Measurements from ENCODE around the gene BEND4. TPM values are rescaled to one million over a fixed set of nuclear protein-coding genes. Genes with fewer than 3 reads are reported as not detected.

Gene BEND4
- total RNA-seq, 4 donors from 2014 or later: 0.16 to 0.28 (median 0.25) TPM; not detected in 1

DNA sequence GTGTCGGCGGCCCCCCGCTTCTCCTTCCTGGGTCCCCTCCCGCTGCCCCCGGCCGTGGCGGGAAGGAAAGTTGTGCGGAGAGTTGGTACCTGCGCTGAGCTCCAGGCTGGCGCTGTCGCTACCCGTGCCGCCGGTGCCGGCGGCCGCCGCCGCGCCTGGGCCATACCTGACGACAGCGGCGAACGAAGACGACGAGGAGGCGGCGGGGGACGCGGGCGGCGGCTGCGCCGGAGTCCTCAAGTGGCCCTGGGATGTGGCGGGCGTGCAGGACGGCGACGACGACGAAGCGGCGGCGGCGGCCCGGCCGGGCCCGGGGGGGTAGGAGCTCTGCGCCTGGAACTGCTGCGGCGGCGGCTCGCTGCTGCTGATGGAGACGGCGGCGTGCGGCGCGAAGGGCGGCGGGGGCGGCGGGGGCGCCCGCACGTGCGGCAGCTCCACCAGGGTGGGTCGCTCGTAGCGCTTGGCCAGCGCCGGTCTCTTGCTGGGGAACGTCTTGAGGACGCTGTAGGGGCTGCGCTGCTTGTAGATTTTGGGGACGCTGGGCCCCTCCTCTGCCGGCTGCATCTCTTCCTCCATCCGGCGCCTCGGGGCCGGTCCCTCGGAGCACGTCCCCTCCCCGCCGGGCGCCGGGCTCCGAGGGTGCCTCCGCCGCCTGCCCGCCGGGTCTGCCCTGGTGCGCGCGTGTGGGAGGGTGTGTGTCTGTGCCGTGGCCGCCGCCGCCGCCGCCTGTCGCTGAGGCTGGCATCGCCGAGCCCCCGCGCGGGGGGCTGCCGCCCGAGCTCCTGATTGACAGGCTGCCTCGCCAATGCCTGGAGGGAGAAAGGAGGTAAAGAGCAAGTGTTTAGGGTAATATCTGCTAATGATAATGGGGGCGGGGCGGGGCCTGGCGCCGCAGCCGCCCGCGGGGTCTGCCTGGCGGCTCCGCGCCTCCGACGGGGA lies 618 bp downstream of the BEND4 start:
- TF ChIP-seq CTCF (IDR thresholded peaks at IDR 0.05): no peak
- DNase-seq (ENCODE audit: low spot score) (no peak), ATAC-seq (ENCODE audit: low FRiP score) (peak; percentile 20)

GRCh38 chr4:42150653-42151567 lies 1.5 kb downstream of the BEND4 start:
- no peak for TF ChIP-seq CTCF (IDR thresholded peaks at IDR 0.05)
- ATAC-seq (ENCODE audit: low FRiP score) (peak; percentile 6), DNase-seq (ENCODE audit: low spot score) (no peak)

DNA sequence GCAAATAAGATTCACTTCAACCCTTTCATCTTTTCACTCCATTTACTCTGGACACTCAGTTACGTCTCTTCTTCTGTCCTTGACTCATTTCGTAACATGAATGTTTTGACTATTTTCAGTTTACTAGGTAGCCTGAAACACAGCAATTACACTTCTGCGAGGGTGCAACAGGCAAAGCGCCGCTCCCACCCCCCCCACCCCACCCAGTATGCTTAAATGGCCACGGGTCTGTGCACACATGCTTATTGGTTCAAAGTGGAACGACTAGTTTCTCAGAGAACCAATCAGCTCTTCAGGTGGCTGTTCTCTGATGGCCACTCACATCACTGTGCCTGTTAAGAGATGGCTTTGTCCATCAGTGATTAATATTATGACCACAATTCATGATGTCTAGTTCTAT lies 3.5 kb downstream of the BEND4 start:
- no peak for ATAC-seq (ENCODE audit: low FRiP score)

DNA sequence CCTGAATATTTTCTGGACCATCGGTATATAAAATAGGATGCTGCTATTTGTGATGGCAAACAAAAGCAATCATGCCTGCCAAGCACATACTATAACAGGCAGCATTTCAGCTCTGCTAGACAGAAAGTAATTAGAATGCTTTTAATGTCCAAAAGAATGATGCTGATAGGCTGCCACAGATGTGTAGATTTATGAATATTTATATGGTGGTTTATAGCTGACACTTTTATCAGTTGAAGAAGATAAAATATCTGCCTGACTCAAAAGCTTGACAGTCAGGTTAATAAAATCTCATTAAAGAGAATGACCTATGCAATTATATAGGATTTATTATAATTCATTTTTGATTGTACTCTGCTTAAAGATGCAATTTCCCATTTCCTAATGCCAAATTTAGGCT lies 4.0 kb downstream of the BEND4 start:
- DNase-seq (ENCODE audit: low spot score): no peak

More for the DNA sequence above, 3.5 kb downstream of the BEND4 start:
- TF ChIP-seq CTCF (IDR thresholded peaks at IDR 0.05): no peak
- DNase-seq (ENCODE audit: low spot score): no peak

GRCh38 chr4:42144028-42144427 lies 8.4 kb downstream of the BEND4 start:
- no peak for ATAC-seq (ENCODE audit: low FRiP score)
- no peak for TF ChIP-seq CTCF (IDR thresholded peaks at IDR 0.05)
- no peak for DNase-seq (ENCODE audit: low spot score)

More for the DNA sequence above, 4.0 kb downstream of the BEND4 start:
- no peak for TF ChIP-seq CTCF (IDR thresholded peaks at IDR 0.05)
- ATAC-seq (ENCODE audit: low FRiP score): no peak

- no peak for ATAC-seq (ENCODE audit: low FRiP score)
- no peak for TF ChIP-seq CTCF (IDR thresholded peaks at IDR 0.05)
- no peak for DNase-seq (ENCODE audit: low spot score)
Observed at GRCh38 chr4:42142591-42142990, 9.9 kb downstream of the BEND4 start.

Data from omental fat pad (tissue), 4 donors.